ENCODE data around the gene SLC35F3. TPM values are rescaled to one million over a fixed set of nuclear protein-coding genes. Genes with fewer than 3 reads are reported as not detected.

The SLC35F3 gene
- total and polyA plus RNA-seq, 8 donors, result 1.4 to 7.1 (median 2.5) TPM

- 53% methylated on average over 6 of the region's 6 CpGs for WGBS, 2 donors
- Histone ChIP-seq H3K4me1 (no peaks in the 10 kb centered on the region), H3K9me3 (no peaks in the 10 kb centered on the region), H3K27ac (no peak overlapping the region), H3K27me3 (no peaks in the 10 kb centered on the region), H3K4me3 (no peak overlapping the region), H3K36me3 (no peaks in the 10 kb centered on the region)
- no peak for FAIRE-seq
- no peak for ATAC-seq
- TF ChIP-seq CTCF (IDR thresholded peaks at IDR 0.05), result no peak
- intact Hi-C loops (cut with DNase I), result loop anchor here in 1 of 3 donors (10.0 kb wide), 1 partner anchor 161 kb away; no protein-coding TSS in a partner anchor
- no peak for DNase-seq
These were observed 258.9 kb downstream of the SLC35F3 start for GRCh38 chr1:234163267-234163919.

- DNase-seq (no peak), ATAC-seq (no peak), FAIRE-seq (no peak)
- Histone ChIP-seq H3K27ac (no peak overlapping the region), H3K27me3 (no peaks in the 10 kb centered on the region), H3K36me3 (no peaks in the 10 kb centered on the region), H3K4me1 (no peaks in the 10 kb centered on the region), H3K4me3 (no peak overlapping the region), H3K9me3 (no peaks in the 10 kb centered on the region)
- WGBS, 2 donors, result 53% methylated on average over 5 of the region's 5 CpGs
- TF ChIP-seq CTCF (IDR thresholded peaks at IDR 0.05), result no peak
- intact Hi-C loops (cut with DNase I), result loop anchor here in 1 of 3 donors (10.0 kb wide), 1 partner anchor 161 kb away; no protein-coding TSS in a partner anchor
These were observed 259.7 kb downstream of the SLC35F3 start for GRCh38 chr1:234164098-234164709.

GRCh38 chr1:234168061-234168724 lies 263.7 kb downstream of the SLC35F3 start:
- no peak for DNase-seq
- Histone ChIP-seq H3K27ac (no peak overlapping the region), H3K4me1 (no peaks in the 10 kb centered on the region), H3K36me3 (no peaks in the 10 kb centered on the region), H3K27me3 (no peaks in the 10 kb centered on the region), H3K4me3 (no peak overlapping the region), H3K9me3 (no peaks in the 10 kb centered on the region)
- no peak for ATAC-seq
- TF ChIP-seq CTCF (IDR thresholded peaks at IDR 0.05), result no peak
- no peak for FAIRE-seq
- 59% methylated on average over 7 of the region's 7 CpGs for WGBS, 2 donors
- intact Hi-C loops (cut with DNase I), result loop anchor here in 1 of 3 donors (10.0 kb wide), 1 partner anchor 157 kb away; no protein-coding TSS in a partner anchor

- Histone ChIP-seq H3K4me3 (no peak overlapping the region), H3K4me1 (no peaks in the 10 kb centered on the region), H3K27ac (no peak overlapping the region), H3K27me3 (no peaks in the 10 kb centered on the region), H3K36me3 (no peaks in the 10 kb centered on the region), H3K9me3 (no peaks in the 10 kb centered on the region)
- FAIRE-seq (no peak), DNase-seq (no peak), ATAC-seq (no peak)
- intact Hi-C loops (cut with DNase I), result loop anchor here in 1 of 3 donors (10.0 kb wide), 1 partner anchor 155 kb away; no protein-coding TSS in a partner anchor
- no peak for TF ChIP-seq CTCF (IDR thresholded peaks at IDR 0.05)
- WGBS, 2 donors, result 81 to 84% methylated on average over 9 of the region's 9 CpGs
These were observed 264.8 kb downstream of the SLC35F3 start for GRCh38 chr1:234169161-234169849.
